Smooth muscle cell (in vitro differentiated cells): ENCODE measurements around the gene TULP4. TPM values are rescaled to one million over a fixed set of nuclear protein-coding genes. Genes with fewer than 3 reads are reported as not detected.
"Not testable (repeated sequence)": the region's sequence is repeated elsewhere in the genome, so short reads cannot be mapped to it uniquely, and the experiment has no call there.

Source experiments
- DNase-seq: peaks from one replicate; lab custom pipeline; 2025; ENCODE audit not compliant: unreplicated experiment; lab: John Stamatoyannopoulos, UW
- H2AFZ ChIP-seq: fragments of 200-600 bp; sonication (generic); 2 replicates; pipeline ENCODE4 v1.6.0; 2016; ENCODE audit warnings: antibody characterized with exemption, low read depth, mild to moderate bottlenecking
- H3F3A ChIP-seq: fragments of 200-600 bp; sonication (generic); 2 replicates; pipeline ENCODE4 v1.6.0; 2017; ENCODE audit warnings: antibody characterized with exemption, low read depth
- H3K27ac ChIP-seq: fragments of 200-600 bp; sonication (generic); 2 replicates; pipeline ENCODE4 v1.5.1; 2016; ENCODE audit warnings: low read depth, mild to moderate bottlenecking
- H3K27me3 ChIP-seq: fragments of 200-600 bp; sonication (generic); 2 replicates; pipeline ENCODE4 v1.6.1; 2016; ENCODE audit warnings: low read depth, mild to moderate bottlenecking
- H3K36me3 ChIP-seq: fragments of 200-600 bp; sonication (generic); 2 replicates; pipeline ENCODE4 v1.5.1; 2016; ENCODE audit warnings: low read depth
- H3K4me1 ChIP-seq: fragments of 200-600 bp; sonication (generic); 2 replicates; pipeline ENCODE4 v1.5.1; 2016; ENCODE audit warnings: low read depth
- H3K4me2 ChIP-seq: fragments of 200-600 bp; sonication (generic); 2 replicates; pipeline ENCODE4 v1.6.0; 2016; ENCODE audit warnings: mild to moderate bottlenecking
- H3K4me3 ChIP-seq: fragments of 200-600 bp; sonication (generic); 2 replicates; pipeline ENCODE4 v1.5.1; 2016; ENCODE audit warnings: mild to moderate bottlenecking
- H3K79me2 ChIP-seq: fragments of 200-600 bp; sonication (generic); 2 replicates; pipeline ENCODE4 v1.6.0; 2016; ENCODE audit warnings: low read depth, mild to moderate bottlenecking
- H3K9ac ChIP-seq: fragments of 200-600 bp; sonication (generic); 2 replicates; pipeline ENCODE4 v1.6.0; 2016; ENCODE audit warnings: low read depth
- H3K9me3 ChIP-seq: fragments of 200-600 bp; sonication (generic); replicated peaks from 2 replicates; pipeline ENCODE4 v1.5.1; 2016; ENCODE audit warnings: low read depth
- H4K20me1 ChIP-seq: fragments of 200-600 bp; sonication (generic); 2 replicates; pipeline ENCODE4 v1.6.0; 2016; ENCODE audit warnings: low read depth
- CTCF ChIP-seq: fragments of 200-600 bp; sonication (generic); IDR thresholded peaks from 2 replicates; pipeline ENCODE4 v1.5.1; 2017; ENCODE audit warnings: borderline replicate concordance, mild to moderate bottlenecking, antibody characterized with exemption; ENCODE audit not compliant: insufficient read depth, poor library complexity, severe bottlenecking
- WGBS: methylation state at CpG from one replicate; pipeline ENCODE4 v1.1.7; 2016; ENCODE audit warnings: low lambda C conversion rate; 5-methylcytosine and 5-hydroxymethylcytosine counted together
- polyA plus RNA-seq: library from polyadenylated mRNA; unstranded; fragments of >200 nt; fragmentation: Nextera tagmentation; extraction: Ambion mirVana; gene quantifications from 2 replicates; pipeline ENCODE4 v1.2.1, GENCODE V29; 2016
- total RNA-seq: library from RNA; depleted of rRNA; stranded (reverse); fragments of >200 nt; gene quantifications from 2 replicates; pipeline ENCODE4 v1.2.3, GENCODE V29; 2014

TULP4 gene
- total and polyA plus RNA-seq, 2 experiments from 2014 or later: 16.1 to 85.0 TPM

DNA sequence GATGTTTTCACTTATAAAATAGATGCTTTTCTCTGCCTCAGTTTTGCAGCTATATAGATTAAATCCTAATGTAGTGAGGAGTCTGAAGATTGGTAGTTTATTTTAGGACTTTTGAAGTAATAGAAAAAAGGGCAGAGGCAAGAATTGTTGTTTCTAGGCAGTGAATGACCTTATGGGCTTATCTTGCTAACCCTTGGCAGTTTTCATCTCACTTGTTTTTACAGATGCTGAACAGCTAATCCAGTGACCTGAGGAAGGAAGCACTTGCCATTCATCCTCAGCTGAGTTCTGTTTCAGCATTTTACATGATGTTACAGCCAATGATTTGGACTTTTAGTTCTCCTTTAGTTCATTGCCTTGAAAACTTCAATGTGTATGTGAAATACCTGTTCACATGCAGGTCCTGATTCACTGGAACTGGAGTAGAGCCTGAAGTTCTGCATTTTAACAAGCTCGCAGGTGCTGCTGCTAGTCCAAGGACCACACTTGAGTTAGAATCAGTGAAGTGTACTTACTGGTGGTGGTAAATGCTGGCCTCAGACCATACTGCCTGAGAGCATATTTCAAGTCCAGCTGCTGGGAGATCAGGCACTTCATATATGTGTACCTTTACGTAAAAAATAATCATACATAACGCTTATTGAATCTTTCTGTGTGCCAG, 86.9 kb downstream of the TULP4 start:
- no peak overlapping the region for H3K4me3 ChIP-seq

DNA sequence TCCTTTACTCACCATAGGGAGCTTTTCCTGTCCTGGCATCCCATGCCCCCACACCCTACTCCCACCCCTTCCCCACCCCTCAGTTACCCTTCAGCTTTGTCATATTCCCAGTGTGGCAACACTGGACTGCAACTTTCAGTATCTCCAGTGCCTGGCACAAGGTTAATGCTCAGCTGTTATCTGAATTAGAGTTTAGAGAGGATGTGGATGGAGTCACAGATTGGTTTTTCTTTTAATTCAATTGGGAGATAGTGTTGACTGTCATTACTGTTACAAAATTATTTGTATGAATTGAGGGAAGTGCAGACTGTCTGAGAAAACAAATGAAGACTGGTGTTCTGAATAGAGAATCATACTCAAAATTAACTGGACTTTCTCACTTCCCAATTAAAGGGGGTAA, 89.9 kb downstream of the TULP4 start:
- DNase-seq: no peak
- Histone ChIP-seq H3K27me3 (no peaks in the 10 kb centered on the region), H3K36me3 (no peaks in the 10 kb centered on the region), H3K79me2 (peaks cover 24% of the 10 kb centered on the region), H4K20me1 (peaks cover 47% of the 10 kb centered on the region), H3K9me3 (no peaks in the 10 kb centered on the region), H3K27ac (no peak overlapping the region), H3K9ac (no peak overlapping the region), H3K4me2 (no peak overlapping the region), H3F3A (no peaks in the 10 kb centered on the region), H3K4me1 (no peaks in the 10 kb centered on the region), H3K4me3 (no peak overlapping the region), H2AFZ (no peak overlapping the region)
- TF ChIP-seq CTCF: no peak

More for the DNA sequence above, 86.9 kb downstream of the TULP4 start:
- Histone ChIP-seq H3K27ac (no peak overlapping the region), H3K36me3 (no peaks in the 10 kb centered on the region), H2AFZ (no peak overlapping the region), H3K27me3 (no peaks in the 10 kb centered on the region), H3K79me2 (peaks cover 24% of the 10 kb centered on the region), H3F3A (no peaks in the 10 kb centered on the region), H4K20me1 (peaks cover 46% of the 10 kb centered on the region), H3K4me2 (no peak overlapping the region), H3K9ac (no peak overlapping the region), H3K4me1 (no peaks in the 10 kb centered on the region), H3K9me3 (no peaks in the 10 kb centered on the region)
- DNase-seq: no peak
- no peak for TF ChIP-seq CTCF
- WGBS: 99% methylated on average over 3 of the region's 3 CpGs

GRCh38 chr6:158405321-158405831, 93.1 kb downstream of the TULP4 start:
- not testable (repeated sequence) for H2AFZ ChIP-seq, H3K36me3 ChIP-seq, H3K9me3 ChIP-seq, H3K4me3 ChIP-seq, H3F3A ChIP-seq, H3K27me3 ChIP-seq, DNase-seq, H3K9ac ChIP-seq
- peaks cover 43% of the 10 kb centered on the region for H4K20me1 ChIP-seq
- peaks cover 26% of the 10 kb centered on the region for H3K79me2 ChIP-seq
- WGBS: 49% methylated on average over 12 of the region's 12 CpGs
- peak overlapping the region; percentile 52 for H3K4me2 ChIP-seq
- H3K27ac ChIP-seq: peak overlapping the region; percentile 62
- H3K4me1 ChIP-seq: peaks cover 12% of the 10 kb centered on the region

DNA sequence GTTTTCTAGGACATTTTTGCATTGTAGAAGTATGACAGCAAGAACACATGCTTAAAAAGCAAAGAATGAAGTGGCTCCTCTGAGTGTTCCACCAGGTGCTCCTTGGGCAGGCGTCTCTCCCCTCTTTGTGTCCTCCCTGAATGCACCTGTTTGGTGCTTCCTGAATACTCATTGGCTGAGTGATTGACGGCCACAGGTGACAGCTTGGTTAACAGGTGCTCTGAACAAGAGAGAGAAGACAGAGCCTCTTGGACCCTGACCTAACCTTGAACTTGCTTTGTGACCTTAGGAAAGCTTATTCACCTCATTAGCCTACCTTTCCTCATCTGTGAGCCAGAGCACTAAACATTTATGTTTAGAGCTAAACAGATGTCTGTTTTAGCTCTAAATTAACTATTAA, 93.7 kb downstream of the TULP4 start:
- WGBS: 100% methylated on average over 2 of the region's 2 CpGs
- Histone ChIP-seq H3K4me2 (peak overlapping the region; percentile 52), H3K9me3 (no peaks in the 10 kb centered on the region), H3K4me3 (no peak overlapping the region), H3K4me1 (peaks cover 12% of the 10 kb centered on the region), H3K79me2 (peaks cover 32% of the 10 kb centered on the region), H2AFZ (no peak overlapping the region), H3K27ac (peak overlapping the region; percentile 62), H3K36me3 (no peaks in the 10 kb centered on the region), H4K20me1 (peaks cover 43% of the 10 kb centered on the region), H3K9ac (no peak overlapping the region), H3F3A (peaks cover 5% of the 10 kb centered on the region), H3K27me3 (no peaks in the 10 kb centered on the region)
- TF ChIP-seq CTCF: no peak
- DNase-seq: no peak
